ENCODE data around the gene ASIC3.

DNA sequence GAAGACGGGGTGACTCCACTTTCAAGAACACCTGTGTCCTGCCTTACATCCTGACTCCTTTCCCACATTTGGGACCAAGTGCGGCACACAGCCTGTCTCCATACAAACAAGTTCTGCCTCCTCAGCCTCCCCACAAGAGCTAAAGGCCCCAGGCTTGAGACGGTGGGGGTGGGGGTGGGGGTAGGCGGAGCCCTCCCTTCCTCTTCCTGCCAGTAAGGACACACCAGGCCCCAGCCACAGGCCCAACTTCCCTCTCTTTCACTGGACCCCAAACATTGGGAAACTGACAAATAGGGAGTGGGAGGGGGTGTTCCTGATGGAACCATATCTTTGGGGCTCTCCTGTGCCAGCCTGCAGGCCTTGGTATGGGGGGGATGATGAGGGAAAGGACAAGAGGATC is 4.8 kb downstream of the ASIC3 start:
- TF ChIP-seq MXI1 (IDR thresholded peaks at IDR 0.05; ENCODE audit: borderline replicate concordance, low read depth, low read length) (no peak), POLR2A (IDR thresholded peaks at IDR 0.05; ENCODE audit: low read depth, low read length) (no peak), MAFK (IDR thresholded peaks at IDR 0.05; ENCODE audit: low read depth, low read length) (no peak), RAD21 (IDR thresholded peaks at IDR 0.05; ENCODE audit: low read length) (no peak), SMC3 (IDR thresholded peaks at IDR 0.05; ENCODE audit: low read depth, low read length) (no peak), FOS (IDR thresholded peaks at IDR 0.05; ENCODE audit: low read depth, low read length) (no peak), CEBPB (IDR thresholded peaks at IDR 0.05; ENCODE audit: low read depth, low read length) (no peak), RFX5 (IDR thresholded peaks at IDR 0.05; ENCODE audit: low read depth, low read length) (no peak)
- TF ChIP-seq, protein P1, sequence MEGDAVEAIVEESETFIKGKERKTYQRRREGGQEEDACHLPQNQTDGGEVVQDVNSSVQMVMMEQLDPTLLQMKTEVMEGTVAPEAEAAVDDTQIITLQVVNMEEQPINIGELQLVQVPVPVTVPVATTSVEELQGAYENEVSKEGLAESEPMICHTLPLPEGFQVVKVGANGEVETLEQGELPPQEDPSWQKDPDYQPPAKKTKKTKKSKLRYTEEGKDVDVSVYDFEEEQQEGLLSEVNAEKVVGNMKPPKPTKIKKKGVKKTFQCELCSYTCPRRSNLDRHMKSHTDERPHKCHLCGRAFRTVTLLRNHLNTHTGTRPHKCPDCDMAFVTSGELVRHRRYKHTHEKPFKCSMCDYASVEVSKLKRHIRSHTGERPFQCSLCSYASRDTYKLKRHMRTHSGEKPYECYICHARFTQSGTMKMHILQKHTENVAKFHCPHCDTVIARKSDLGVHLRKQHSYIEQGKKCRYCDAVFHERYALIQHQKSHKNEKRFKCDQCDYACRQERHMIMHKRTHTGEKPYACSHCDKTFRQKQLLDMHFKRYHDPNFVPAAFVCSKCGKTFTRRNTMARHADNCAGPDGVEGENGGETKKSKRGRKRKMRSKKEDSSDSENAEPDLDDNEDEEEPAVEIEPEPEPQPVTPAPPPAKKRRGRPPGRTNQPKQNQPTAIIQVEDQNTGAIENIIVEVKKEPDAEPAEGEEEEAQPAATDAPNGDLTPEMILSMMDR (conservative IDR thresholded peaks at IDR 0.05; ENCODE audit: low read depth, low read length), result no peak
- TF ChIP-seq, protein P2, sequence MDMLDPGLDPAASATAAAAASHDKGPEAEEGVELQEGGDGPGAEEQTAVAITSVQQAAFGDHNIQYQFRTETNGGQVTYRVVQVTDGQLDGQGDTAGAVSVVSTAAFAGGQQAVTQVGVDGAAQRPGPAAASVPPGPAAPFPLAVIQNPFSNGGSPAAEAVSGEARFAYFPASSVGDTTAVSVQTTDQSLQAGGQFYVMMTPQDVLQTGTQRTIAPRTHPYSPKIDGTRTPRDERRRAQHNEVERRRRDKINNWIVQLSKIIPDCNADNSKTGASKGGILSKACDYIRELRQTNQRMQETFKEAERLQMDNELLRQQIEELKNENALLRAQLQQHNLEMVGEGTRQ (IDR thresholded peaks at IDR 0.05; ENCODE audit: low read depth, low read length), result no peak
- TF ChIP-seq, protein P3, sequence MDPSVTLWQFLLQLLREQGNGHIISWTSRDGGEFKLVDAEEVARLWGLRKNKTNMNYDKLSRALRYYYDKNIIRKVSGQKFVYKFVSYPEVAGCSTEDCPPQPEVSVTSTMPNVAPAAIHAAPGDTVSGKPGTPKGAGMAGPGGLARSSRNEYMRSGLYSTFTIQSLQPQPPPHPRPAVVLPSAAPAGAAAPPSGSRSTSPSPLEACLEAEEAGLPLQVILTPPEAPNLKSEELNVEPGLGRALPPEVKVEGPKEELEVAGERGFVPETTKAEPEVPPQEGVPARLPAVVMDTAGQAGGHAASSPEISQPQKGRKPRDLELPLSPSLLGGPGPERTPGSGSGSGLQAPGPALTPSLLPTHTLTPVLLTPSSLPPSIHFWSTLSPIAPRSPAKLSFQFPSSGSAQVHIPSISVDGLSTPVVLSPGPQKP (IDR thresholded peaks at IDR 0.05; ENCODE audit: borderline replicate concordance, low read depth, low read length), result no peak

Measured in IMR-90 (cell line).